ENCODE measurements around the gene KRTAP1-4. TPM values are rescaled to one million over a fixed set of nuclear protein-coding genes. Genes with fewer than 3 reads are reported as not detected.

KRTAP1-4 gene
- total RNA-seq, 2 experiments from 2014 or later: not detected

DNA sequence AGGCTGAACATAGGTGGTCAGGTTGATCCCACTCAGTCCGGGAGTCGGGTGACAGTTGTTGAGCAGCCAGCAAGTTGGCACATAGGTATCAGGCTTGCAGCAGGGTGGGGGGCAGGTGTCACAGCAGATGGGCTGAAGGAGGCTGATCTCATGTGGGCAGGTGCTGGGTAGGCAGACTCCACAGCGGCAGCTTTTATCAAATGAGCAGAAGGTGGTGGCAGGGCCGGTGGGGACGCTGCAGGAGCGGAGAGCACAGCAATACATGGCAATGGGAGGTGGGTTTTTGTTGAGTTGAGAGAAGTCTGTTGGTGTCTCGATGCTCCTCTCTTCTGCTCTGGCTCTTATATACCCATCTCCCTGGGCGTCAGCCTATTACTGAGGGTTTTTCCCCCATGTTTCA is 21.2 kb downstream of the KRTAP1-4 start, which contains the start of gene KRTAP3-1:
Gene KRTAP3-1 (minus strand): TSS at position 318 of the 400 bp plus-strand sequence. CDS start 54 bp downstream, at position 264.
- no peak within 1 kb of the TSS for H3K27ac ChIP-seq (ENCODE audit: low read depth in 1 of 2, low read length in 2 of 2)
- H3K9me3 Mint-ChIP-seq: no peaks in the 10 kb centered on the region
- no peaks in the 10 kb centered on the region for H3K4me1 Mint-ChIP-seq (ENCODE audit: low read depth)
- ATAC-seq (ENCODE audit: poor library complexity) (no peak), DNase-seq (no peak)
- H3K4me3 Mint-ChIP-seq: no peak within 1 kb of the TSS
- intact Hi-C loops (cut with DNase I, micrococcal nuclease): no loop called here
- ChIA-PET POLR2A (no interaction called here), CTCF (no interaction called here)
- H3K4me3 ChIP-seq (ENCODE audit: low read length): no peak within 1 kb of the TSS
- H3K27me3 Mint-ChIP-seq: peaks cover 11% of the 10 kb centered on the region
- no peak within 1 kb of the TSS for H3K27ac Mint-ChIP-seq
- no peaks in the 10 kb centered on the region for H3K27me3 ChIP-seq (ENCODE audit: control insufficient read depth in 1 of 2, insufficient read depth in 2 of 2, low read length in 2 of 2)
- no peaks in the 10 kb centered on the region for H3K36me3 ChIP-seq (ENCODE audit: insufficient read depth, low read length)
- H3K9me3 ChIP-seq (ENCODE audit: control insufficient read depth in 1 of 2, insufficient read depth in 1 of 2, low read length in 2 of 2): no peaks in the 10 kb centered on the region
- H3K4me1 ChIP-seq (ENCODE audit: insufficient read depth, low read length): no peaks in the 10 kb centered on the region
- TF ChIP-seq, protein P1, sequence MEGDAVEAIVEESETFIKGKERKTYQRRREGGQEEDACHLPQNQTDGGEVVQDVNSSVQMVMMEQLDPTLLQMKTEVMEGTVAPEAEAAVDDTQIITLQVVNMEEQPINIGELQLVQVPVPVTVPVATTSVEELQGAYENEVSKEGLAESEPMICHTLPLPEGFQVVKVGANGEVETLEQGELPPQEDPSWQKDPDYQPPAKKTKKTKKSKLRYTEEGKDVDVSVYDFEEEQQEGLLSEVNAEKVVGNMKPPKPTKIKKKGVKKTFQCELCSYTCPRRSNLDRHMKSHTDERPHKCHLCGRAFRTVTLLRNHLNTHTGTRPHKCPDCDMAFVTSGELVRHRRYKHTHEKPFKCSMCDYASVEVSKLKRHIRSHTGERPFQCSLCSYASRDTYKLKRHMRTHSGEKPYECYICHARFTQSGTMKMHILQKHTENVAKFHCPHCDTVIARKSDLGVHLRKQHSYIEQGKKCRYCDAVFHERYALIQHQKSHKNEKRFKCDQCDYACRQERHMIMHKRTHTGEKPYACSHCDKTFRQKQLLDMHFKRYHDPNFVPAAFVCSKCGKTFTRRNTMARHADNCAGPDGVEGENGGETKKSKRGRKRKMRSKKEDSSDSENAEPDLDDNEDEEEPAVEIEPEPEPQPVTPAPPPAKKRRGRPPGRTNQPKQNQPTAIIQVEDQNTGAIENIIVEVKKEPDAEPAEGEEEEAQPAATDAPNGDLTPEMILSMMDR (IDR thresholded peaks at IDR 0.05): no peak
- no peaks in the 10 kb centered on the region for H3K36me3 Mint-ChIP-seq (ENCODE audit: low read depth)

DNA sequence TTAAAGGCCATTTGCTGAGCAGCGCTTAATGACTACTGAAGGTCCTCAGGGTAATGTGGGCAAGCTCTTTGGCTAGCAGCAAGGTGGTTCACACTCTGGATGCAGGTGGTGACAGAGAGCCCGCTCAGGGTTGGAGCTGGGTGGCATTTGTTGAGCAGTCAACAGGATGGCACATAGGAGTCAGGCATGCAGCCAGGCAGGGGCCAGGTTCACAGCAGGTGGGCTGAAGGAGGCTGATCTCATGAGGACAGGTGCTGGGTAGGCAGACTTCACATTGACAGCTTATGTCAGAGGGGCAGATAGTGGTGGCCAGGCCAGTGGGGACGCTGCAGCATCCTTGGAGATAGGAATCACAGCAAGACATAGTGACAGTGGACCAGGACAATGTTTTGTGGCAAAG is 25.6 kb downstream of the KRTAP1-4 start:
- Histone ChIP-seq H3K36me3 (ENCODE audit: insufficient read depth, low read length) (no peaks in the 10 kb centered on the region), H3K4me3 (ENCODE audit: low read length) (no peak overlapping the region), H3K4me1 (ENCODE audit: insufficient read depth, low read length) (no peaks in the 10 kb centered on the region), H3K9me3 (ENCODE audit: control insufficient read depth in 1 of 2, insufficient read depth in 1 of 2, low read length in 2 of 2) (no peaks in the 10 kb centered on the region), H3K27ac (ENCODE audit: low read depth in 1 of 2, low read length in 2 of 2) (no peak overlapping the region), H3K27me3 (ENCODE audit: control insufficient read depth in 1 of 2, insufficient read depth in 2 of 2, low read length in 2 of 2) (peaks cover 4 to 5% of the 10 kb centered on the region in 2 experiments)
- Mint-ChIP-seq H3K27me3 (peaks cover 38% of the 10 kb centered on the region), H3K4me1 (ENCODE audit: low read depth) (no peaks in the 10 kb centered on the region), H3K9me3 (no peaks in the 10 kb centered on the region), H3K27ac (no peak overlapping the region), H3K36me3 (ENCODE audit: low read depth) (no peaks in the 10 kb centered on the region), H3K4me3 (no peak overlapping the region)
- no peak for ATAC-seq (ENCODE audit: poor library complexity)
- TF ChIP-seq, protein P1 (IDR thresholded peaks at IDR 0.05): no peak
- CTCF ChIA-PET: no interaction called here
- POLR2A ChIA-PET: interaction anchor here (0.6 kb wide), 1 partner anchor 11 kb away, joined by 3 read pairs; no protein-coding TSS in a partner anchor
- intact Hi-C loops (cut with DNase I, micrococcal nuclease): no loop called here
- no peak for DNase-seq

DNA sequence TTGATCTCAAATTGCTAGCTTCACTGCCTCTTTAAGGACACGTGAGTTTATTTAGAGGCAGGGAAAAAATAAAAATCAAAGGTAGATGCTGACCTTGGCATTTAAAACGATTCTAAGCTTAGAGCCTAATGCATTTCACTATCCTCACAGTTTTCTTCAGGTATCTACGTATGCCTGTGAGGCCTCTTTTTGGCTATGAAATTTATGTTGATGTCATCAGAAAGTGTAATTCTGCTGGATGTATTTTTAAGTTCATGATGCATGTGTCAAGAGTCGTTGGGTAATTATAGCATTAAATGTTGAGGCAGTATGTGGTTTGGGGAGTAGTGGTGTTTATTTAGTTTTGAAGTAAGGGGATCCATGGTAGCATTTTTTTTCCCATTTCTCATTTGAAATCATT is 26.1 kb downstream of the KRTAP1-4 start:
- Histone ChIP-seq H3K4me3 (ENCODE audit: low read length) (no peak overlapping the region), H3K36me3 (ENCODE audit: insufficient read depth, low read length) (no peaks in the 10 kb centered on the region), H3K4me1 (ENCODE audit: insufficient read depth, low read length) (no peaks in the 10 kb centered on the region), H3K27ac (ENCODE audit: low read depth in 1 of 2, low read length in 2 of 2) (no peak overlapping the region), H3K27me3 (ENCODE audit: control insufficient read depth in 1 of 2, insufficient read depth in 2 of 2, low read length in 2 of 2) (peaks cover 4 to 6% of the 10 kb centered on the region in 2 experiments), H3K9me3 (ENCODE audit: control insufficient read depth in 1 of 2, insufficient read depth in 1 of 2, low read length in 2 of 2) (no peaks in the 10 kb centered on the region)
- Mint-ChIP-seq H3K27me3 (peaks cover 42% of the 10 kb centered on the region), H3K4me1 (ENCODE audit: low read depth) (no peaks in the 10 kb centered on the region), H3K27ac (no peak overlapping the region), H3K4me3 (no peak overlapping the region), H3K9me3 (no peaks in the 10 kb centered on the region), H3K36me3 (ENCODE audit: low read depth) (no peaks in the 10 kb centered on the region)
- ATAC-seq (ENCODE audit: poor library complexity) (no peak), DNase-seq (no peak)
- CTCF ChIA-PET: no interaction called here
- TF ChIP-seq, protein P1 (IDR thresholded peaks at IDR 0.05): no peak
- intact Hi-C loops (cut with DNase I, micrococcal nuclease): no loop called here
- POLR2A ChIA-PET: interaction anchor here (0.6 kb wide), 1 partner anchor 10 kb away, joined by 3 read pairs; the partner anchor contains the start of gene KRTAP3-3

Measured in CD4-positive, alpha-beta T cell (primary cell).